ENCODE data around the gene MIR17HG. TPM values are rescaled to one million over a fixed set of nuclear protein-coding genes. Genes with fewer than 3 reads are reported as not detected.

The MIR17HG gene
- total RNA-seq, 1 donor: 20.3 TPM

GRCh38 chr13:91372911-91373310 lies 25.4 kb downstream of the MIR17HG start:
- no peaks in the 10 kb centered on the region for H3K9me3 ChIP-seq (ENCODE audit: low read depth, low read length)
- H3K4me3 ChIP-seq (ENCODE audit: low read length): no peak overlapping the region
- no peaks in the 10 kb centered on the region for H3K27me3 ChIP-seq (ENCODE audit: insufficient read depth, low read length)
- H3K4me1 ChIP-seq (ENCODE audit: insufficient read depth, low read length): no peaks in the 10 kb centered on the region

GRCh38 chr13:91375116-91375729 lies 27.7 kb downstream of the MIR17HG start:
- H3K4me1 ChIP-seq (ENCODE audit: insufficient read depth, low read length): no peaks in the 10 kb centered on the region
- H3K9me3 ChIP-seq (ENCODE audit: low read depth, low read length): no peaks in the 10 kb centered on the region
- H3K4me3 ChIP-seq (ENCODE audit: low read length): no peak overlapping the region
- no peaks in the 10 kb centered on the region for H3K27me3 ChIP-seq (ENCODE audit: insufficient read depth, low read length)

GRCh38 chr13:91381371-91381770 lies 33.9 kb downstream of the MIR17HG start:
- Histone ChIP-seq H3K4me3 (ENCODE audit: low read length) (no peak overlapping the region), H3K4me1 (ENCODE audit: insufficient read depth, low read length) (no peaks in the 10 kb centered on the region), H3K27me3 (ENCODE audit: insufficient read depth, low read length) (peaks cover 3% of the 10 kb centered on the region), H3K9me3 (ENCODE audit: low read depth, low read length) (no peaks in the 10 kb centered on the region)

- H3K27me3 ChIP-seq (ENCODE audit: insufficient read depth, low read length): peaks cover 13% of the 10 kb centered on the region
- no peak overlapping the region for H3K4me3 ChIP-seq (ENCODE audit: low read length)
- H3K4me1 ChIP-seq (ENCODE audit: insufficient read depth, low read length): no peaks in the 10 kb centered on the region
- no peaks in the 10 kb centered on the region for H3K9me3 ChIP-seq (ENCODE audit: low read depth, low read length)
Observed at GRCh38 chr13:91383836-91384235, 36.3 kb downstream of the MIR17HG start.

GRCh38 chr13:91384896-91385295 lies 37.4 kb downstream of the MIR17HG start:
- Histone ChIP-seq H3K9me3 (ENCODE audit: low read depth, low read length) (no peaks in the 10 kb centered on the region), H3K4me3 (ENCODE audit: low read length) (no peak overlapping the region), H3K4me1 (ENCODE audit: insufficient read depth, low read length) (no peaks in the 10 kb centered on the region), H3K27me3 (ENCODE audit: insufficient read depth, low read length) (peaks cover 14% of the 10 kb centered on the region)

GRCh38 chr13:91389186-91389585 lies 41.7 kb downstream of the MIR17HG start:
- Histone ChIP-seq H3K4me1 (ENCODE audit: insufficient read depth, low read length) (no peaks in the 10 kb centered on the region), H3K9me3 (ENCODE audit: low read depth, low read length) (no peaks in the 10 kb centered on the region), H3K27me3 (ENCODE audit: insufficient read depth, low read length) (peaks cover 26% of the 10 kb centered on the region), H3K4me3 (ENCODE audit: low read length) (no peak overlapping the region)

GRCh38 chr13:91397595-91397994 lies 50.1 kb downstream of the MIR17HG start:
- peaks cover 72% of the 10 kb centered on the region for H3K27me3 ChIP-seq (ENCODE audit: insufficient read depth, low read length)
- no peak overlapping the region for H3K4me3 ChIP-seq (ENCODE audit: low read length)
- peaks cover 15% of the 10 kb centered on the region for H3K4me1 ChIP-seq (ENCODE audit: insufficient read depth, low read length)
- H3K9me3 ChIP-seq (ENCODE audit: low read depth, low read length): no peaks in the 10 kb centered on the region

GRCh38 chr13:91398413-91399188 lies 51.1 kb downstream of the MIR17HG start, which contains the start of gene GPC5:
Gene GPC5, plus strand, starts transcription at chr13:91398621.
- H3K9me3 ChIP-seq (ENCODE audit: low read depth, low read length): no peaks in the 10 kb centered on the region
- H3K27me3 ChIP-seq (ENCODE audit: insufficient read depth, low read length): peaks cover 71% of the 10 kb centered on the region
- peaks cover 15% of the 10 kb centered on the region for H3K4me1 ChIP-seq (ENCODE audit: insufficient read depth, low read length)
- H3K4me3 ChIP-seq (ENCODE audit: low read length): peak within 1 kb of the TSS; percentile 26

GRCh38 chr13:91399189-91400062 lies 51.9 kb downstream of the MIR17HG start:
- peaks cover 63% of the 10 kb centered on the region for H3K27me3 ChIP-seq (ENCODE audit: insufficient read depth, low read length)
- H3K4me1 ChIP-seq (ENCODE audit: insufficient read depth, low read length): peaks cover 15% of the 10 kb centered on the region
- no peaks in the 10 kb centered on the region for H3K9me3 ChIP-seq (ENCODE audit: low read depth, low read length)
- peak overlapping the region; percentile 26 for H3K4me3 ChIP-seq (ENCODE audit: low read length)

GRCh38 chr13:91400063-91400399 lies 52.5 kb downstream of the MIR17HG start:
- H3K4me3 ChIP-seq (ENCODE audit: low read length): no peak overlapping the region
- H3K27me3 ChIP-seq (ENCODE audit: insufficient read depth, low read length): peaks cover 57% of the 10 kb centered on the region
- H3K4me1 ChIP-seq (ENCODE audit: insufficient read depth, low read length): peaks cover 15% of the 10 kb centered on the region
- H3K9me3 ChIP-seq (ENCODE audit: low read depth, low read length): no peaks in the 10 kb centered on the region

- H3K4me1 ChIP-seq (ENCODE audit: insufficient read depth, low read length): peaks cover 15% of the 10 kb centered on the region
- no peak overlapping the region for H3K4me3 ChIP-seq (ENCODE audit: low read length)
- H3K9me3 ChIP-seq (ENCODE audit: low read depth, low read length): no peaks in the 10 kb centered on the region
- peaks cover 51% of the 10 kb centered on the region for H3K27me3 ChIP-seq (ENCODE audit: insufficient read depth, low read length)
Observed at GRCh38 chr13:91400671-91401070, 53.2 kb downstream of the MIR17HG start.

GRCh38 chr13:91401920-91402319 lies 54.4 kb downstream of the MIR17HG start:
- peaks cover 42% of the 10 kb centered on the region for H3K27me3 ChIP-seq (ENCODE audit: insufficient read depth, low read length)
- peaks cover 15% of the 10 kb centered on the region for H3K4me1 ChIP-seq (ENCODE audit: insufficient read depth, low read length)
- no peaks in the 10 kb centered on the region for H3K9me3 ChIP-seq (ENCODE audit: low read depth, low read length)
- no peak overlapping the region for H3K4me3 ChIP-seq (ENCODE audit: low read length)

Measured in mononuclear cell (primary cell).